ENCODE data around the gene TMEM130. TPM values are rescaled to one million over a fixed set of nuclear protein-coding genes. Genes with fewer than 3 reads are reported as not detected.

The TMEM130 gene
- total and polyA plus RNA-seq, 10 of the 15 experiments (the other 5 are each of a cell fraction or from before 2014, with no cell fraction given), result 0.04 to 0.15 (median 0.11) TPM; not detected in 7

DNA sequence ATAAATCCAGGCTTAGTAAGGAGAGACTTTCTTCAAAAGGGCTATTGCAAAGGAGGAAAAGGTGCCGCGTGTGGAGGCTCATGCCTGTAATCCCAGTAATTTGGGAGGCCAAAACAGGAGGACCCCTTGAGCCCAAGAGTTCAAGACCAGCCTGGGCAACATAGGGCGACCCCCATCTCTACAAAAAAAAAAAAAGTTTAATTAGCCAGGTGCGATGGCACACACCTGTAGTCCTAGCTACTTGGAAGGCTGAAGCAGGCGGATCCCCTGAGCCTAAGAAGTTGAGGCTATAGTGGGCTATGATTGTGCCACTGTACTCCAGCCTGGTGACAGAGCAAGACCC, 32.2 kb downstream of the TMEM130 start:
- no peak overlapping the region for H2AFZ ChIP-seq (ENCODE audit: control insufficient read depth, low read depth, low read length)
- H3K4me3 ChIP-seq, result no peak overlapping the region
- no peaks in the 10 kb centered on the region for H3K79me2 ChIP-seq (ENCODE audit: control insufficient read depth, insufficient read depth, low read length)
- DNase-seq (ENCODE audit: low read depth, low spot score) (no peak), ATAC-seq (no peak), FAIRE-seq (no peak)
- H3K27ac ChIP-seq (ENCODE audit: control insufficient read depth, insufficient read depth), result no peak overlapping the region
- POLR2A ChIA-PET, result interaction anchor here (0.6 to 0.7 kb wide), 2 partner anchors 76 to 538 kb away, joined by 3 to 6 read pairs; no protein-coding TSS in a partner anchor
- TF ChIP-seq PAX5 (IDR thresholded peaks at IDR 0.05; ENCODE audit: borderline replicate concordance, low read depth, low read length), result no peak
- TF ChIP-seq CEBPZ (IDR thresholded peaks at IDR 0.05; ENCODE audit: low read depth, low read length), result no peak
- TF ChIP-seq POLR2AphosphoS2 (IDR thresholded peaks at IDR 0.05; ENCODE audit: low read depth, low read length), result no peak
- no peak for TF ChIP-seq GATAD2B (conservative IDR thresholded peaks at IDR 0.05; ENCODE audit: low read depth)
- no peak for TF ChIP-seq NFYB (IDR thresholded peaks at IDR 0.05; ENCODE audit: insufficient read depth, low read depth, low read length)
- no peak for TF ChIP-seq RELB (IDR thresholded peaks at IDR 0.05; ENCODE audit: low read depth)
- TF ChIP-seq BRCA1 (IDR thresholded peaks at IDR 0.05; ENCODE audit: low read depth, low read length), result no peak
- no peak for TF ChIP-seq STAT3 (IDR thresholded peaks at IDR 0.05; ENCODE audit: low read depth, low read length)
- TF ChIP-seq WRNIP1 (IDR thresholded peaks at IDR 0.05; ENCODE audit: borderline replicate concordance, low read depth, low read length), result no peak
- TF ChIP-seq HDAC6 (IDR thresholded peaks at IDR 0.05; ENCODE audit: unreplicated experiment), result no peak
- SMC1A ChIA-PET (ENCODE audit: uncharacterized antibody, unreplicated experiment), result interaction anchor here (0.6 to 1.2 kb wide), 3 partner anchors 92 to 415 kb away, joined by 3 to 6 read pairs (median 3); no protein-coding TSS in a partner anchor
- intact Hi-C loops (cut with micrococcal nuclease; ENCODE audit: unreplicated experiment) (loop anchor here (1.0 kb wide), 1 partner anchor 404 kb away; no protein-coding TSS in a partner anchor), in situ Hi-C loops (cut with MboI) (no loop called here)
- CTCF ChIA-PET, result interaction anchor here (0.6 to 9.2 kb wide), 6 partner anchors 25 to 496 kb away, joined by 3 to 128 read pairs (median 3); no protein-coding TSS in a partner anchor
- RAD21 ChIA-PET (ENCODE audit: unreplicated experiment), result interaction anchor here (0.9 kb wide), 1 partner anchor 416 kb away, joined by 3 read pairs; no protein-coding TSS in a partner anchor
- H3K36me3 ChIP-seq (ENCODE audit: control insufficient read depth in 2 of 2, insufficient read depth in 2 of 2, low read length in 1 of 2), result no peaks in the 10 kb centered on the region
- H4K20me1 ChIP-seq (ENCODE audit: control insufficient read depth, insufficient read depth), result no peaks in the 10 kb centered on the region
- H3K4me2 ChIP-seq (ENCODE audit: control insufficient read depth, insufficient read depth), result no peak overlapping the region
- H3K9ac ChIP-seq (ENCODE audit: control insufficient read depth, insufficient read depth, low read length), result no peak overlapping the region
- WGBS (ENCODE audit: insufficient coverage, insufficient replicate concordance, low lambda C conversion rate, missing lambda C conversion rate), result 58% methylated on average over 5 of the region's 5 CpGs
- BruUV-seq (replicated peaks), result no TSS peak
- no peaks in the 10 kb centered on the region for H3K27me3 ChIP-seq (replicated peaks in 1 of 2; ENCODE audit: control insufficient read depth in 2 of 2, insufficient read depth in 2 of 2, low read length in 1 of 2)
- H3K4me1 ChIP-seq (ENCODE audit: control insufficient read depth, insufficient read depth, low read length), result no peaks in the 10 kb centered on the region; the same call in 1 of the 2 replicates
- H3K9me3 ChIP-seq (replicated peaks; ENCODE audit: control insufficient read depth, insufficient read depth, low read length), result no peaks in the 10 kb centered on the region

Data from GM12878 (cell line).